LNCaP clone FGC (cell line): ENCODE results near the gene POC5.

ENCODE experiments used
- DNase-seq: peaks from one replicate; pipeline ENCODE4 v3.0.0-alpha.2; 2011; ENCODE audit warnings: low read depth
- H3K4me3 ChIP-seq: 2 replicates; pipeline ENCODE4 v1.5.1; 2011; ENCODE audit warnings: mild to moderate bottlenecking, low read depth, low read length, control low read depth
- TF ChIP-seq, protein P1 (sequence below): IDR thresholded peaks from 2 replicates; pipeline ENCODE4 v1.5.1; 2012; ENCODE audit warnings: mild to moderate bottlenecking; ENCODE audit not compliant: control insufficient read depth, insufficient read depth; ENCODE audit errors: extremely low read depth

The POC5 gene

DNA sequence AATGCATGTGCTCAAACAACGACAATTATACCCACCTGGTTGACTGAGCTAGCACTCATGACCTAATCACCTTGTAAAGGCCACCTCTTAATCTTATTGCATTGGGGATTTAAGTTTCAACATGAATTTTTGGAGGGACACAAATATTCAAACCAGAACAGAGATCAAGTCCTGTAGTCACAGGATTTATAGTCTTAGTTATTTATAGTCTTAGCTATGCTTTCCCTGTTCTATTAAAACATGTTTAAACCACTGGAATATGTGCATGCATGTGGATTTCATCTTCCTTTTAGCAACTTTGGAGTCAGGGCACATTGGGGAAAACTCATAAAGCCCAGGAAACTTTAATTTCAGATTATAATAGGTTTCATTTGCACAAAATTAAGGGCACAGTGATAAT is 79.3 kb downstream of the POC5 start:
- TF ChIP-seq, protein P1, sequence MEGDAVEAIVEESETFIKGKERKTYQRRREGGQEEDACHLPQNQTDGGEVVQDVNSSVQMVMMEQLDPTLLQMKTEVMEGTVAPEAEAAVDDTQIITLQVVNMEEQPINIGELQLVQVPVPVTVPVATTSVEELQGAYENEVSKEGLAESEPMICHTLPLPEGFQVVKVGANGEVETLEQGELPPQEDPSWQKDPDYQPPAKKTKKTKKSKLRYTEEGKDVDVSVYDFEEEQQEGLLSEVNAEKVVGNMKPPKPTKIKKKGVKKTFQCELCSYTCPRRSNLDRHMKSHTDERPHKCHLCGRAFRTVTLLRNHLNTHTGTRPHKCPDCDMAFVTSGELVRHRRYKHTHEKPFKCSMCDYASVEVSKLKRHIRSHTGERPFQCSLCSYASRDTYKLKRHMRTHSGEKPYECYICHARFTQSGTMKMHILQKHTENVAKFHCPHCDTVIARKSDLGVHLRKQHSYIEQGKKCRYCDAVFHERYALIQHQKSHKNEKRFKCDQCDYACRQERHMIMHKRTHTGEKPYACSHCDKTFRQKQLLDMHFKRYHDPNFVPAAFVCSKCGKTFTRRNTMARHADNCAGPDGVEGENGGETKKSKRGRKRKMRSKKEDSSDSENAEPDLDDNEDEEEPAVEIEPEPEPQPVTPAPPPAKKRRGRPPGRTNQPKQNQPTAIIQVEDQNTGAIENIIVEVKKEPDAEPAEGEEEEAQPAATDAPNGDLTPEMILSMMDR, result no peak
- DNase-seq, result no peak
- no peak overlapping the region for H3K4me3 ChIP-seq

GRCh38 chr5:75632321-75632720 is 84.9 kb downstream of the POC5 start:
- TF ChIP-seq, protein P1, result no peak
- DNase-seq, result no peak
- no peak overlapping the region for H3K4me3 ChIP-seq

- TF ChIP-seq, protein P1, result no peak
- no peak overlapping the region for H3K4me3 ChIP-seq
- no peak for DNase-seq
Observed at GRCh38 chr5:75630875-75631274, 86.4 kb downstream of the POC5 start.

DNA sequence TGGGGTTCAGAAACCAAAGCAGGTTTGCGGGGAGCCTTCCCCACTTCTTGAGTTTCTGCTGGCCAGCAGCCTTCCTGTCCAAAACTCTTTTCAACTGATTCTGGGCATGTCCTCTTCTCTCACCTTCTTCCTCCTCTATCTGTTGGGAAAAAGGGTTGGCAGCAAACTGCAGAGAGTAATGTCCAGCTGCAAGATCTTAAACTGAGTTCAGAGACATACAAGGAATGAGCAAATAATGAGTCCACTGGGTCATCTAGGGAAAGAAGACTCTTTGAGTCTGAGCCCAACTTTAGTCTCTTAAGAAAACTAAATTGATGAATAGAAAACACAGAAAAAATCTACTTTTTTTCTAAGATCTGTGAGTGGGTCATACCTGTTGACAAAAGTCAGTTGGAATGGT is 89.4 kb downstream of the POC5 start:
- no peak for DNase-seq
- TF ChIP-seq, protein P1, result no peak

DNA sequence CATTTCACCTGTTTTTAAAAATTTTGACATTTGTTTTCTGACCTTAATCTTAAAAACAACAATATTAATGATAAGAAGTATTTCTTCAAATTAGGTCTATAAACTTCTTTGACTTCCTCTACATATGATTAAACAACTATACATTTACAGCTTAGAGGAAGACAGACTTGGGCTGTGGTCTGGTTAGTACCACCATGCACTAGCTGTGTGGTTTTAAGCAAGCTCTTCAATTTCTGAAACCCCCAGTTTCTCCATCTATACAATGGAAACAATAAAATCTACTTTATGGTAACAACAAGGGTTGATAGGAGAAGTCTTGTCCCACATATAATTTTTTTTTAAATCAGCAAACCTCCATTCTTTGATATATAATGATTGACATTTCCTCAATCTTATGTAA is 90.3 kb downstream of the POC5 start:
- no peak overlapping the region for H3K4me3 ChIP-seq
- DNase-seq, result no peak
- TF ChIP-seq, protein P1, result no peak

More for the DNA sequence above, 89.4 kb downstream of the POC5 start:
- no peak overlapping the region for H3K4me3 ChIP-seq
